Right lobe of liver (tissue), 6 donors: Measurements from ENCODE around the gene SPATA2. TPM values are rescaled to one million over a fixed set of nuclear protein-coding genes. Genes with fewer than 3 reads are reported as not detected.
"Not testable (repeated sequence)": the region's sequence is repeated elsewhere in the genome, so short reads cannot be mapped to it uniquely, and the experiment has no call there.

ENCODE experiments used
- ATAC-seq, 4 donors: fragments of 200-7000 bp; cut with Tn5 transposase; one replicate each; pipeline ENCODE4 v1.9.1; 2020; ENCODE audit warnings: mild to moderate bottlenecking in 4 of 4, moderate library complexity in 4 of 4
- DNase-seq, 3 donors: peaks; one replicate each; pipeline ENCODE4 v3.0.0-alpha.2; 2020
- H3K27ac ChIP-seq, 3 donors: fragments of 200-600 bp; one replicate each; pipeline ENCODE4 v1.8.0; 2022
- H3K27me3 ChIP-seq, 2 donors: fragments of 200-600 bp; one replicate each; pipeline ENCODE4 v1.8.0; 2022
- H3K36me3 ChIP-seq, 4 donors: fragments of 200-600 bp; sonication (generic) in 1 of 4; one replicate each; pipeline versions ENCODE4 v1.5.1 to v1.8.0; 2017 to 2022; ENCODE audit warnings: control low read depth in 1 of 4
- H3K4me1 ChIP-seq, 4 donors: fragments of 200-600 bp; sonication (generic) in 1 of 4; one replicate each; pipeline versions ENCODE4 v1.5.1 to v1.8.0; 2017 to 2022; ENCODE audit warnings: control low read depth in 1 of 4
- H3K4me3 ChIP-seq, 3 donors: fragments of 200-600 bp; one replicate each; pipeline ENCODE4 v1.8.0; 2022
- H3K9me3 ChIP-seq, 4 donors: fragments of 200-600 bp; sonication (generic) in 1 of 4; one replicate each; pipeline versions ENCODE4 v1.5.1 to v1.8.0; 2017 to 2022; ENCODE audit warnings: control low read depth in 1 of 4
- POLR2A ChIP-seq: fragments of 450-650 bp; IDR thresholded peaks from one replicate; pipeline ENCODE4 v1.6.1; 2017; ENCODE audit warnings: antibody characterized with exemption, mild to moderate bottlenecking
- WGBS: methylation state at CpG from one replicate; pipeline ENCODE4 v1.1.6; 2018; ENCODE audit warnings: low coverage, low lambda C conversion rate; ENCODE audit not compliant: insufficient coverage; ENCODE audit errors: missing lambda C conversion rate; 5-methylcytosine and 5-hydroxymethylcytosine counted together
- intact Hi-C, 2 donors: fragments of 100-400 bp; cut with DNase I; formaldehyde crosslinking; loops; one replicate each; pipeline versions ENCODE4 v1.11.2 to v1.14.1; 2022
- long read RNA-seq: library from polyadenylated mRNA; unstranded; transcript quantifications from one replicate; pipeline ENCODE4 v2.0.0, GENCODE V29; 2019
- total RNA-seq, 6 experiments: library from RNA; depleted of rRNA in 2 of 6; stranded (reverse); fragments of >200 nt in 2 of 6; fragmentation: NEBNext Ultra II Directional in 3 of 6; extraction: Animal tissue kit (Norgen Biotek cat#: 25700) in 3 of 6; gene quantifications; one replicate each; pipeline versions ENCODE4 v1.1.0 to v1.2.4, GENCODE V29; 2016 to 2023
- TF ChIP-seq, protein P1 (sequence below), 4 donors: fragments of 200-600 bp in 3 of 4; fragments of 450-650 bp in 1 of 4; IDR thresholded peaks; one replicate each; pipeline versions ENCODE4 v1.5.1 to v1.8.0; 2016 to 2022; ENCODE audit warnings: antibody characterized with exemption in 4 of 4, mild to moderate bottlenecking in 2 of 4
- donor health status: DM: no; HTN: yes; CAD: no.
- donor health status: DM: no; HTN: no; CAD: no.
- donor health status: DM: no; HTN: no; CAD: no.
- donor health status: DM: no; HTN: yes; CAD: no.
- donor health status: DM: no; HTN: yes; CAD: no.

Gene SPATA2, protein sequence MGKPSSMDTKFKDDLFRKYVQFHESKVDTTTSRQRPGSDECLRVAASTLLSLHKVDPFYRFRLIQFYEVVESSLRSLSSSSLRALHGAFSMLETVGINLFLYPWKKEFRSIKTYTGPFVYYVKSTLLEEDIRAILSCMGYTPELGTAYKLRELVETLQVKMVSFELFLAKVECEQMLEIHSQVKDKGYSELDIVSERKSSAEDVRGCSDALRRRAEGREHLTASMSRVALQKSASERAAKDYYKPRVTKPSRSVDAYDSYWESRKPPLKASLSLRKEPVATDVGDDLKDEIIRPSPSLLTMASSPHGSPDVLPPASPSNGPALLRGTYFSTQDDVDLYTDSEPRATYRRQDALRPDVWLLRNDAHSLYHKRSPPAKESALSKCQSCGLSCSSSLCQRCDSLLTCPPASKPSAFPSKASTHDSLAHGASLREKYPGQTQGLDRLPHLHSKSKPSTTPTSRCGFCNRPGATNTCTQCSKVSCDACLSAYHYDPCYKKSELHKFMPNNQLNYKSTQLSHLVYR
- 1 to 10 TPM; 1.9 to 3.6 (median 2.9) TPM for total RNA-seq
- long read RNA-seq, partial matches to known transcripts, result 0 of 1 reads
- long read RNA-seq, other reads (novel, unspliced or antisense), result 1 of 1 reads

DNA sequence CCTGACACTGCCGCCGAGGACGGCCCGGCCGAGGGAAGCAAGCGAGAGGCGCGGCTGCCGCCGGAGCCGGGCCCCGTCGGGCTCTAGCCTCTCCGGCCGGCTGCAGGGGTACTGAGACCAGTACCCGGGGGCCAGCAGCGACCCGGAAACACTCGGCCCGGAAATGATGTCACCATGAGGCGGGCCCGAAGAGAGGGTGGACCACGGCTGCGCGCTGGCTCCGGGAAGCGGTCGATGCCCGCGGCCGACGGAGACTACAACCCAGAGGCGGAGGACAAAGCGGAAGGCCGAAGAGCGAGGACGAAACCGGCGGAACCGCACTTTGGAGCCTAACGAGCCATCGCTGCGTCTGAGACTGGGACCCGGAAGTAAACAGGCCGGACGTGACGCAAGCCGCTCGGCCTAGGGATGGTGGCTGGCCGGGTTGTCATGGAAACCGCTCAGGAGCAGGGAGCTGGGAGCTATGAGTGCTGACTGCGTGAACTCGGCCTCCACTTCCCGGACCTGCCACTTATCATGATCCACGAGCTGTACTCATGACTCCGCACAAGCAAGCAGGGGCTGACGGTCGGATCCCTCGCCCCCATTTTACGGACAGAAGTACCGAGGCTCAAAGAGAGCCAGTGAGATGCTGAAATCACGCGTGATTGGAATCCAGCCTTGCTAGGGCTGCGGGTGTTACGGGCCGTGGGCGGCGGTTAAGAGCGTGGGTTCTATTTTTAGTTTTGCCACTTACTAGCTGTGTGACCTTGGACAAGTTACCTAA is at the start of gene SPATA2:
Gene SPATA2 (minus strand): TSS at position 150 of the 766 bp plus-strand sequence. CDS start 7,039 bp downstream, outside the sequence.
- Histone ChIP-seq H3K9me3 (no peaks in the 10 kb centered on the region), H3K36me3 (no peaks in the 10 kb centered on the region), H3K27me3 (no peaks in the 10 kb centered on the region), H3K27ac (peak within 1 kb of the TSS; percentile 97 to 100 (median 99)), H3K4me3 (peak within 1 kb of the TSS; percentile 92 to 100 (median 99)), H3K4me1 (peaks cover 0 to 30% (median 0%) of the 10 kb centered on the region in 4 donors)
- DNase-seq (peak; percentile 98), ATAC-seq (peak; percentile 84 to 86 (median 85))
- peak; percentile 74 for TF ChIP-seq POLR2A
- TF ChIP-seq, protein P1, sequence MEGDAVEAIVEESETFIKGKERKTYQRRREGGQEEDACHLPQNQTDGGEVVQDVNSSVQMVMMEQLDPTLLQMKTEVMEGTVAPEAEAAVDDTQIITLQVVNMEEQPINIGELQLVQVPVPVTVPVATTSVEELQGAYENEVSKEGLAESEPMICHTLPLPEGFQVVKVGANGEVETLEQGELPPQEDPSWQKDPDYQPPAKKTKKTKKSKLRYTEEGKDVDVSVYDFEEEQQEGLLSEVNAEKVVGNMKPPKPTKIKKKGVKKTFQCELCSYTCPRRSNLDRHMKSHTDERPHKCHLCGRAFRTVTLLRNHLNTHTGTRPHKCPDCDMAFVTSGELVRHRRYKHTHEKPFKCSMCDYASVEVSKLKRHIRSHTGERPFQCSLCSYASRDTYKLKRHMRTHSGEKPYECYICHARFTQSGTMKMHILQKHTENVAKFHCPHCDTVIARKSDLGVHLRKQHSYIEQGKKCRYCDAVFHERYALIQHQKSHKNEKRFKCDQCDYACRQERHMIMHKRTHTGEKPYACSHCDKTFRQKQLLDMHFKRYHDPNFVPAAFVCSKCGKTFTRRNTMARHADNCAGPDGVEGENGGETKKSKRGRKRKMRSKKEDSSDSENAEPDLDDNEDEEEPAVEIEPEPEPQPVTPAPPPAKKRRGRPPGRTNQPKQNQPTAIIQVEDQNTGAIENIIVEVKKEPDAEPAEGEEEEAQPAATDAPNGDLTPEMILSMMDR (IDR thresholded peaks at IDR 0.05), result no peak
- intact Hi-C loops, result no loop called here
- WGBS, result 0% methylated on average over 8 of the region's 69 CpGs

DNA sequence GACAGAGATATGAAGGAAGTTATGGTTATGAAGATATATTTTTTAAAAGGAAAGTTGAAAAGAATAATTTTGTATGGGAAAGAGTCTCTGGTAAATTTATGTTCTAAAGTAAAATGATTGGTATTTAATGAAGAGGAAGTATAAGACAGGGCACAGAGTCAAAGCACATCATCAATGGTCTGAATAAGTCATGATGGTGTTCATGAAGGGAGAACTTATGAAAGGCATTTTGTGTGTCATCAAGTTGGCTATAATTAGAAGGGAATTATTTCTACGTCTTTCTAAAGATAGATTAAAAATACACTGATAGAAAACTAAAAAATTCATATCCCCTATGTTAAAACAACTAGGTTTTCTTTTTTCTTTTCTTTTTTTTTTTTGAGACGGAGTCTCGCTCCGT is 46.1 kb upstream of the SPATA2 start:
- 70% methylated on average over 1 of the region's 4 CpGs for WGBS
- Histone ChIP-seq H3K4me3 (no peak overlapping the region), H3K36me3 (peaks cover 0 to 9% (median 0%) of the 10 kb centered on the region in 4 donors), H3K27ac (no peak overlapping the region), H3K4me1 (no peaks in the 10 kb centered on the region), H3K9me3 (no peaks in the 10 kb centered on the region), H3K27me3 (no peaks in the 10 kb centered on the region)
- intact Hi-C loops, result no loop called here
- no peak for ATAC-seq
- no peak for TF ChIP-seq POLR2A
- TF ChIP-seq, protein P1 (IDR thresholded peaks at IDR 0.05), result no peak
- DNase-seq, result no peak

DNA sequence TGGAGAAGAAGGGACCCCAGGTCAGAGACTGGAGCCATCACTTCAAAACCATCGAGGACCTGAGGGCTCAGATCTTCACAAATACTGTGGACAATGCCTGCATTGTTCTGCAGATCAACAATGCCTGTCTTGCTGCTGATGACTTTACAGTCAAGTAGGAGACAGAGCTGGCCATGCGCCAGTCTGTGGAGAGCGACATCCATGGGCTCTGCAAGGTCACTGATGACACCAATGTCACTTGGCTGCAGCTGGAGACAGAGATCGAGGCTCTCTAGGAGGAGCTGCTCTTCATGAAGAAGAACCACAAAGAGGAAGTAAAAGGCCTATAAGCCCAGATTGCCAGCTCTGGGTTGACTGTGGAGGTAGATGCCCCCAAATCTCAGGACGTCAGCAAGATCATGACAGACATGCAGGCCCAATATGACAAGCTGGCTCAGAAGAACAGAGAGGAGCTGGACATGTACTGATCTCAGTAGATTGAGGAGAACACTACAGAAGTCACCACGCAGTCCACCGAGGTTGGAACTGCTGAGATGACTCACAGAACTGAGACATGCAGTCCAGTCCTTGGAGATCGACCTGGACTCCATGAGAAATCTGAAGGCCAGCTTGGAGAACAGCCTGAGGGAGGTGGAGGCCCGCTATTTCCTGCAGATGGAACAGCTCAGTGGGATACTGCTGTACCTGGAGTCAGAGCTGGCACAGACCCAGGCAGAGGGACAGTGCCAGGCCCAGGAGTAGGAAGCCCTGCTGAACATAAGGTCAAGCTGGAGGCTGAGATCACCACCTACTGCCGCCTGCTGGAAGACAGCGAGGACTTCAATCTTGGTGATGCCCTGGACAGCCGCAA is 42.0 kb upstream of the SPATA2 start:
- DNase-seq (peak; percentile 69 to 80 (median 80)), ATAC-seq (peak in 2 of 4 donors; percentile 24 to 26)
- H3K4me1 ChIP-seq, intact Hi-C loops, H3K9me3 ChIP-seq, H3K27me3 ChIP-seq, H3K4me3 ChIP-seq, H3K27ac ChIP-seq: not testable (repeated sequence)
- TF ChIP-seq, protein P1 (IDR thresholded peaks at IDR 0.05), result peak in 2 of 4 donors; percentile 26 to 44
- 70% methylated on average over 8 of the region's 12 CpGs for WGBS
- H3K36me3 ChIP-seq, result peaks cover 3 to 41% (median 9%) of the 10 kb centered on the region in 4 donors

DNA sequence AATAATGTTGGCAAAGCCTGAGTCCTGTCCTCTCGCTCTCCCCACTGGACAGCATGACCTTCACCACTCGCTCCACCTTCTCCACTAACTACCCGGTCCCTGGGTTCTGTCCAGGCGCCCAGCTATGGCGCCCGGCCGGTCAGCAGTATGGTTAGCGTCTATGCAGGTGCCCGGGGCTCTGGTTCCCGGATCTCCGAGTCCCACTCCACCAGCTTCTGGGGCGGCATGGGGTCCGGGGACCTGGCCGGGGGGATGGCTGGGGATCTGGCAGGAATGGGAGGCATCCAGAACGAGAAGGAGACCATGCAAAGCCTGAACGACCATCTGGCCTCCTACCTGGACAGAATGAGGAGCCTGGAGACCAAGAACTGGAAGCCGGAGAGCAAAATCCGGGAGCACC is 41.4 kb upstream of the SPATA2 start:
- no peaks in the 10 kb centered on the region for H3K9me3 ChIP-seq
- H3K4me1 ChIP-seq, result no peaks in the 10 kb centered on the region
- TF ChIP-seq POLR2A, result no peak
- TF ChIP-seq, protein P1 (IDR thresholded peaks at IDR 0.05), result no peak
- ATAC-seq (no peak), DNase-seq (no peak)
- H3K27ac ChIP-seq, result no peak overlapping the region
- WGBS, result 100% methylated on average over 2 of the region's 18 CpGs
- H3K36me3 ChIP-seq, result peaks cover 8 to 47% (median 15%) of the 10 kb centered on the region in 4 donors
- no peak overlapping the region for H3K4me3 ChIP-seq
- no peaks in the 10 kb centered on the region for H3K27me3 ChIP-seq
- intact Hi-C loops, result no loop called here

DNA sequence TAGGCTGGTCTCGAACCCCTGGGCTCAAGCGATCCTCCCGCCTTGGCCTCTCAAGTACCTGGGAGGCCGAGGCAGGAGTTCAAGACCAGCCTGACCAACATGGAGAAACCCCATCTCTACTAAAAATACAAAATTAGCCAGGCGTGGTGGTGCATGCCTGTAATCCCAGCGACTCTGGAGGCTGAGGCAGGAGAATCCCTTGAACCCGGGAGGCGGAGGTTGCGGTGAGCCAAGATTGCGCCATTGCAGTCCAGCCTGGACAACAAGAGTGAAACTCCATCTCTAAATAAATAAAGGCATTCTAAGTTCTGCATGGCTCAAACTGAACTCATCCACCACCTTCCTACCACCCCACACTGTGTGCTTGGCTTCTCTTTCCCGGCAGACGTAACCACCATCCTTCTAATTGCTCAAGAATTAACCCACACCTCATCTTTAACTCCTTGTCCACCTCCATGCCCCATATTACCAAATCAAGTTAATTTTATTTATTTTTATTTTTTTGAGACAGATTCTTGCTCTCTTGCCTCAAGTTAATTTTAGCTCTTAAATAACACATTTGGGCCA is 40.6 kb upstream of the SPATA2 start:
- DNase-seq, intact Hi-C loops, H3K4me3 ChIP-seq, H3K27me3 ChIP-seq, H3K4me1 ChIP-seq, H3K27ac ChIP-seq, H3K9me3 ChIP-seq: not testable (repeated sequence)
- WGBS, result 80% methylated on average over 7 of the region's 12 CpGs
- H3K36me3 ChIP-seq, result peaks cover 8 to 55% (median 19%) of the 10 kb centered on the region in 4 donors
- ATAC-seq, result peak in 1 of 4 donors; percentile 12
